CD8-positive, alpha-beta memory T cell (primary cell): ENCODE measurements around the gene CDR2. TPM values are rescaled to one million over a fixed set of nuclear protein-coding genes. Genes with fewer than 3 reads are reported as not detected.

Experiments used
- CTCF ChIA-PET: fragments of 350-600 bp; sonication (Branson Sonifier 250); formaldehyde crosslinking; loops from one replicate; lab custom pipeline; 2021; ENCODE audit warnings: antibody characterized with exemption; lab: Charles Lee
- POLR2A ChIA-PET: fragments of 350-600 bp; sonication (Branson Sonifier 250); formaldehyde crosslinking; loops from one replicate; lab custom pipeline; 2021; ENCODE audit warnings: antibody characterized with exemption; lab: Charles Lee
- DNase-seq, 5 donors: peaks; one replicate each; pipeline versions ENCODE4 v3.0.0 to v3.0.0-alpha.2; 2020 to 2022; ENCODE audit warnings: mixed read lengths in 1 of 5
- H3K27ac ChIP-seq: one replicate; pipeline ENCODE4 v1.7.0; 2013; ENCODE audit warnings: low read depth, mild to moderate bottlenecking, low read length, moderate library complexity
- H3K27me3 ChIP-seq: 2 replicates; pipeline ENCODE4 v1.7.0; 2013; ENCODE audit warnings: low read length, mild to moderate bottlenecking; ENCODE audit not compliant: insufficient read depth, poor library complexity, severe bottlenecking
- H3K36me3 ChIP-seq: 2 replicates; pipeline ENCODE4 v1.7.0; 2013; ENCODE audit warnings: mild to moderate bottlenecking, low read length, moderate library complexity; ENCODE audit not compliant: insufficient read depth
- H3K4me1 ChIP-seq: 2 replicates; pipeline ENCODE4 v1.7.0; 2013; ENCODE audit warnings: mild to moderate bottlenecking, low read length, moderate library complexity; ENCODE audit not compliant: insufficient read depth
- H3K4me3 ChIP-seq: 2 replicates; pipeline ENCODE4 v1.7.0; 2013; ENCODE audit warnings: mild to moderate bottlenecking, low read length
- H3K9me3 ChIP-seq: 2 replicates; pipeline ENCODE4 v1.7.0; 2013; ENCODE audit warnings: mild to moderate bottlenecking, low read length
- H3K27ac Mint-ChIP-seq, 8 donors: one replicate each; pipeline ENCODE4 v1.8.0; 2020 to 2021; ENCODE audit warnings: mixed read lengths in 8 of 8, mild to moderate bottlenecking in 6 of 8, inconsistent platforms in 3 of 8, moderate library complexity in 3 of 8
- H3K27me3 Mint-ChIP-seq, 2 donors: one replicate each; pipeline ENCODE4 v1.8.0; 2020 to 2021; ENCODE audit warnings: mixed read lengths in 2 of 2, mild to moderate bottlenecking in 1 of 2, moderate library complexity in 1 of 2
- H3K36me3 Mint-ChIP-seq, 3 donors: one replicate each; pipeline ENCODE4 v1.8.0; 2020 to 2021; ENCODE audit warnings: mixed read lengths in 3 of 3, inconsistent platforms in 1 of 3, mild to moderate bottlenecking in 1 of 3
- H3K4me1 Mint-ChIP-seq, 3 donors: one replicate each; pipeline ENCODE4 v1.8.0; 2020 to 2021; ENCODE audit warnings: mixed read lengths in 3 of 3, inconsistent platforms in 1 of 3, mild to moderate bottlenecking in 1 of 3
- H3K4me3 Mint-ChIP-seq, 7 donors: one replicate each; pipeline ENCODE4 v1.8.0; 2020 to 2021; ENCODE audit warnings: mixed read lengths in 7 of 7, mild to moderate bottlenecking in 6 of 7, moderate library complexity in 4 of 7, inconsistent platforms in 2 of 7
- H3K9me3 Mint-ChIP-seq, 5 donors: one replicate each; pipeline ENCODE4 v1.8.0; 2020 to 2022; ENCODE audit warnings: mixed read lengths in 5 of 5, mild to moderate bottlenecking in 3 of 5, moderate library complexity in 2 of 5, inconsistent platforms in 1 of 5
- polyA plus RNA-seq: library from polyadenylated mRNA; unstranded; fragments of 300-500 nt; fragmentation: Illumina TruSeq; gene quantifications from one replicate; pipeline ENCODE4 v1.2.3, GENCODE V29; 2021
- total RNA-seq, 2 experiments: library from RNA; stranded (reverse); gene quantifications; one replicate each; pipeline ENCODE4 v1.2.3, GENCODE V29; 2021

Gene CDR2
- total and polyA plus RNA-seq, 3 experiments from 2014 or later = 38.9 to 79.1 (median 41.2) TPM

DNA sequence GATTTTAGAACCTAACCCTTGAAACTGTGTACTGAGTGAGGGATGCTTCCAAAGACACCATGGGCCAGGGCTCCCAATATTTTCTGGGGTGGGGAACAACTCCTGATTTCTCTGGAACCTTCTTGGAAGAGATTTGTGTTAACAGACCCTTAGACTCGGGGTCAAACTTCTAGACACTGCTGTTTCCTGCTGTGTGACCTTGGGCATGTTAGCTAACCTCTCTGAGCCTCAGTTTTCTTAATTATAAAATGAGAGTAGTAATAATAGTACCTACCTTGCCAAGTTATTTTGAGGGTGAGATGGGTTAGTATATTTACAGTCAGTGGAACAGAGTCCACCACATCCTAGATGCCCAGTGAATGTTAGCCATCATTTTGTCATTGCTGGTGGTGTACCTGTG, 58.4 kb downstream of the CDR2 start:
- POLR2A ChIA-PET = no interaction called here
- peak overlapping the region in 1 of 8 donors; percentile 83 for H3K27ac Mint-ChIP-seq

DNA sequence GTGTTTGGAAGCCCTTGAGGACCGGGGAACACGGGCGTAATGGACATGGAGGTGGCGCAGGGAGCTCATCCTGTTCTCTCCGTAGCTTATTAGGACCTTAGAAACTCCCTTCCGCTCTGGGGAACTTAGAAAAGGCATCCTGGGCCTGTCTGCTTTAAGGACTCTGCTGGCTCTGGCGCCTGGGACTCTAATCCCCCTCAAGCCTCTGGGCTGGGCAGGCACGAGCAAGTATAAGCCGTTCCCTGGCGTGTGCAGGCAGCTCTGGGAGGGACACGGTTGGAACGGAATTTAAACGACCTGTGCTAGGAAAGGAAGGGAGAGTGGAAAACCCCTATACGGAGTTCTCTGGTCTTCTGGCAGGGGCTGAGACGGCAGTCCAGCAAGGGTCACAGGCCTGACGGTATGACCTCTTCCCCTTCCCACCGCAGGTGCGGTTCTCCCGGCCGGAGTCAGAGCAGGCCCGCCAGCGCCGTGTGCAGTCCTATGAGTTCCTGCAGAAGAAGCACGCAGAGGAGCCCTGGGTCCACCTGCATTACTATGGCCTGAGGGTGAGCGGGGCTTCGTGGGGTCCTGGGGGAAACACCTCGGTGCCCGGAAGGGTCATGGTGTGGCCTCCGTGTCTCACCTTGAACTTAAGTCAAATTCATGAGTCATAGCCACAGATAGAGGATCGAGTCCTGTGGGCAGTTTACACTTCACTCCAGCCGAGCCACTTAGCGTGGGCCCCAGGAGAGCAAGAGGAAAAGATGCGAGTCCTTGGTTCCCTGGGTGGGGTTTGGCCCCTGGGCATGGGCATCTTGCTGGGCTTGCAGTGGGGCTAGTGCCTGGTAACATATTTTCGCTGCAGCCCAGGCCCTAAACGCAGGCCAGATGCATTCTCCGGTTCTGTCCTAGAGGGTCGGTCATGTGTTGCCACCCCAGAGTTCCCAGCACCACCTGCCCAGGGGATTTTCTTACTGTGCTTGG, 59.5 kb downstream of the CDR2 start:
- no peak overlapping the region for H3K27ac ChIP-seq
- POLR2A ChIA-PET = no interaction called here
- no peak overlapping the region for H3K4me3 ChIP-seq
- CTCF ChIA-PET = no interaction called here
- H3K27me3 ChIP-seq = no peaks in the 10 kb centered on the region
- Mint-ChIP-seq H3K4me1 (no peaks in the 10 kb centered on the region), H3K36me3 (peaks cover 0 to 81% (median 28%) of the 10 kb centered on the region in 3 donors), H3K4me3 (no peak overlapping the region), H3K9me3 (no peaks in the 10 kb centered on the region), H3K27me3 (no peaks in the 10 kb centered on the region), H3K27ac (peak overlapping the region in 4 of 8 donors; percentile 25 to 93 (median 53))
- no peak for DNase-seq
- H3K36me3 ChIP-seq = peaks cover 56% of the 10 kb centered on the region
- no peaks in the 10 kb centered on the region for H3K9me3 ChIP-seq
- H3K4me1 ChIP-seq = no peaks in the 10 kb centered on the region

More for the DNA sequence above, 58.4 kb downstream of the CDR2 start:
- Histone ChIP-seq H3K9me3 (no peaks in the 10 kb centered on the region), H3K27me3 (no peaks in the 10 kb centered on the region), H3K4me1 (no peaks in the 10 kb centered on the region), H3K27ac (no peak overlapping the region), H3K36me3 (peaks cover 62% of the 10 kb centered on the region), H3K4me3 (no peak overlapping the region)
- Mint-ChIP-seq H3K4me3 (no peak overlapping the region), H3K4me1 (peaks cover under 1 to 4% (median 4%) of the 10 kb centered on the region in 3 donors), H3K9me3 (no peaks in the 10 kb centered on the region), H3K36me3 (peaks cover under 1 to 82% (median 34%) of the 10 kb centered on the region in 3 donors), H3K27me3 (no peaks in the 10 kb centered on the region)
- CTCF ChIA-PET = no interaction called here
- DNase-seq = no peak

DNA sequence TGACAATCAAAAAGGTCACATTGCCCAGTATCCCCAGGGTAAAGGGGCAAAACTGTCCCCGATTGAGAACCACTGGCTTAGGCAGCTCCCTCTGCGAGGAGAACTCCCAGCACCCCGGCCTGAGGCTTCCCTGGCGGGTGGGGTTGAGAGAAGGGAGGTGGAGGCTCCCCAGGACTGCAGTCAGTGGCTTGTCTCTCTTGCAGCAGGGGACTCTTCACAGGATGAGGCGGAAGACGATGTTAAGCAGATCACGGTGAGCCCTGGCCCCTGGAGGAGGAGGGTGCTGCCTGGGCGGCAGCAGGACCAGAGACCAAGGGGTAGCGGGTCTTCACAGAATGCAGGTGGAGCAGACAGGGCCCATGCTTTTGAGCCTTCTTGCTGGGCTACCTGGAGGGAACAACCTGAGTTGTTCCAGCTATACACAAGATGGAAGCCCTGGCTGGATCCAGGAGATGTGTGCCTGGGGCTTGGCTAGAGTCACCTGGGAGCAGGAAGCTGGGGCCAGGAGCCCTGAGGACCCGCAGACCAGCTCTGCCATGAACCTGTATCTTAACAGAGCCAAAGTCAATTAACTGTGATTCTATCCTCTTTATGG, 60.4 kb downstream of the CDR2 start:
- Histone ChIP-seq H3K4me1 (no peaks in the 10 kb centered on the region), H3K27ac (no peak overlapping the region), H3K36me3 (peaks cover 66% of the 10 kb centered on the region), H3K4me3 (no peak overlapping the region), H3K9me3 (no peaks in the 10 kb centered on the region), H3K27me3 (no peaks in the 10 kb centered on the region)
- CTCF ChIA-PET = no interaction called here
- Mint-ChIP-seq H3K27ac (peak overlapping the region in 2 of 8 donors; percentile 25 to 54), H3K36me3 (peaks cover 0 to 85% (median 25%) of the 10 kb centered on the region in 3 donors), H3K4me3 (no peak overlapping the region), H3K9me3 (no peaks in the 10 kb centered on the region), H3K27me3 (no peaks in the 10 kb centered on the region), H3K4me1 (no peaks in the 10 kb centered on the region)
- POLR2A ChIA-PET = no interaction called here
- DNase-seq = no peak

DNA sequence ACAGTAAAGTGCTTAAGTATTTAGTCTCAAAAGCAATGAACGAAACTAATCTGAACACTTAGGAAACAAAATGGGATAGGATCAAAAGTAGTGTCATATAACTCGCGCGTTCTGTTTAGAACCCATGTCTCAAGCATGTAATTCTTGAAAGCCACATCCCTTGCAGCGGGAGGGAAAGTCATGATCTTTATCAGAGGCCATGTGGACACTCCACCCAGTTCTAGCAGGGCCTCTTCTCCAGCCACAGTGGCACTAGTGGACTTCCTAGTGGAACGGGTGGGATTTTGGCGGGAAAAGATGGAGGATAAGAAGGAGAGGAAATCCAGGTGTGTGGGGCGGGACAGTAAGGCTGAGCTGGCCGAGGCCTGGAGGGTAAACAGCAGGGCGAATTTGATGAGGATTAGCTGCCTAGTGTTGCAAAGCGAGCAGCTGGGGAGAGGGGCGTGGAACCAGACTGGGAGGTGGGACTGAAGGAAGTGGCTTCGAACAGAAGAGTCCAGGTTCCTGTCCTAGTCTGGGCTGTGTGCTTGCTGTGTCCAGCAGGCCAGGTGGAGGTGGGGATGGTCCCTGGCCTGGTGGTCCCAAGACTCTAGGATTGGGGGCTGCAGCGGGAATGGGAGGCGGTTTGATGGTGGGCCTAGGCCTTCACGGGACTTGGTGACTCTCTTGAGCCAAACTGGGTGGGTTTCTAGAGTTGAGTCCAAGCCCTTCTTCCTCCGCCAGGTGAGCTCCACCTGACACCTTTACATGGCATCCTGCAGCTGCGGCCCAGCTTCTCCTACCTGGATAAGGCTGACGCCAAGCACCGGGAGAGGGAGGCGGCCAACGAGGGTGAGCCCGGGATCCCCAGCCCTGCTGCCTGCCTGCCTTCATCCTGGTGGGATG, 61.3 kb downstream of the CDR2 start:
- Histone ChIP-seq H3K9me3 (no peaks in the 10 kb centered on the region), H3K27ac (no peak overlapping the region), H3K36me3 (peaks cover 69% of the 10 kb centered on the region), H3K4me3 (no peak overlapping the region), H3K27me3 (no peaks in the 10 kb centered on the region), H3K4me1 (no peaks in the 10 kb centered on the region)
- ChIA-PET CTCF (interaction anchor here (1.2 kb wide), 1 partner anchor 13 kb away, joined by 3 read pairs; no protein-coding TSS in a partner anchor), POLR2A (no interaction called here)
- Mint-ChIP-seq H3K27me3 (no peaks in the 10 kb centered on the region), H3K36me3 (peaks cover 0 to 86% (median 23%) of the 10 kb centered on the region in 3 donors), H3K4me3 (peak overlapping the region in 1 of 7 donors; percentile 26), H3K4me1 (no peaks in the 10 kb centered on the region), H3K9me3 (no peaks in the 10 kb centered on the region), H3K27ac (peak overlapping the region in 6 of 8 donors; percentile 25 to 76 (median 37))
- DNase-seq = no peak

DNA sequence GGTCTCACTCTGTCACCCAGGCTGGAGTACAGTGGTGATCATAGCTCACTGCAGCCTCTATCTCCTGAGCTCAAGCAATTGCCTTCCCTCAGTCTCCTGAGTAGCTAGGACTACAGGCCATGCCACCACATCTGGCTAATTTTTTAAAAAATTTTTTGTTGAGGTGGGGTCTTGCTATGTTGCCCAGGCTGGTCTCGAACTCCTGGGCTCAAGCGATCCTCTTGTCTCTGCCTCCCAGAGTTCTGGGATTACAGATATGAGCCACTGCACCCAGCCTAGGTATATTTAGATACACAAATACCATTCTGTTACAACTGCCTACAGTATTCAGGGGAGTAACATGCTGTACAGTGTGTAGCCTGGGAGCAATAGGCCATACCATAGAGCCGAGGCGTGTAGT, 62.9 kb downstream of the CDR2 start:
- Mint-ChIP-seq H3K27me3 (no peaks in the 10 kb centered on the region), H3K36me3 (peaks cover 0 to 90% (median 20%) of the 10 kb centered on the region in 3 donors), H3K9me3 (no peaks in the 10 kb centered on the region), H3K4me3 (no peak overlapping the region), H3K4me1 (no peaks in the 10 kb centered on the region), H3K27ac (peak overlapping the region in 1 of 8 donors; percentile 63)
- ChIA-PET POLR2A (no interaction called here), CTCF (interaction anchor here (0.6 to 1.5 kb wide), 2 partner anchors 11 to 753 kb away, joined by 3 to 6 read pairs; no protein-coding TSS in a partner anchor)
- H3K27ac ChIP-seq = no peak overlapping the region
- H3K27me3 ChIP-seq = no peaks in the 10 kb centered on the region
- H3K36me3 ChIP-seq = peaks cover 75% of the 10 kb centered on the region
- H3K9me3 ChIP-seq = no peaks in the 10 kb centered on the region
- no peaks in the 10 kb centered on the region for H3K4me1 ChIP-seq
- DNase-seq = no peak
- H3K4me3 ChIP-seq = no peak overlapping the region

DNA sequence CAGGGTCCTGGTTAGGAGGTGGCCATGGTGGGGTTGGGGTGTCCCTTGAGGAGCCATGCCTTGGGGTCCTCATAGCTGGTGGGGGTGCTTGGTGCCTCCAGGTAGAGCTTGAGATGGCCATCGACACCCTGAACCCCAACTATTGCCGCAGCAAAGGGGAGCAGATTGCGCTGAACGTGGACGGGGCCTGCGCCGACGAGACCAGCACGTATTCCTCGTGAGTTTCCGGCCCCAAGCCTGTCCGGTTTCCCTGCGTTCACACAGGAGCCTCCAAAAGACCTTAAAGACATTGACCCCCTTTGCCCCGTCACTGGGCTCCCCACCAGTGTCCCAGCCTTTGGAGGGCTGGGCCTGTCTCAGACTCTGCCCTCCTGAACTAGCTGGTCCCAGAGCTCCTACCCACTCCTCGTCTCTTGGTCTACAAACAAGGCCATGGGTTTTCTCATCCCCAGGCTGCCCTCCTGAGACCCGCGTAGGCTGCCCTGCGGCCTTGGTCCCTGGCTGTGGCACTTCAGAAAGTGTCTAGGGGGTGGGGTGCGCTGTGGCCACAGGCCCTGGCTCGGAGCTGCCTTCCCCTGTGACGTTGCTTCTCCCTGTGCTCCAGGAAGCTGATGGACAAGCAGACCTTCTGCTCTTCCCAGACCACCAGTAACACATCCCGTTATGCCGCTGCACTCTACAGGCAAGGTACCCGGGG, 65.4 kb downstream of the CDR2 start:
- ChIA-PET CTCF (interaction anchor here (1.2 kb wide), 1 partner anchor 9 kb away, joined by 3 read pairs; no protein-coding TSS in a partner anchor), POLR2A (no interaction called here)
- Mint-ChIP-seq H3K36me3 (peaks cover 0 to 92% (median 17%) of the 10 kb centered on the region in 3 donors), H3K4me3 (no peak overlapping the region), H3K4me1 (peaks cover 0 to 4% (median 0%) of the 10 kb centered on the region in 3 donors), H3K27ac (peak overlapping the region in 3 of 8 donors; percentile 29 to 75 (median 46)), H3K27me3 (no peaks in the 10 kb centered on the region), H3K9me3 (no peaks in the 10 kb centered on the region)
- no peaks in the 10 kb centered on the region for H3K27me3 ChIP-seq
- H3K4me1 ChIP-seq = no peaks in the 10 kb centered on the region
- H3K36me3 ChIP-seq = peaks cover 76% of the 10 kb centered on the region
- no peak overlapping the region for H3K27ac ChIP-seq
- H3K4me3 ChIP-seq = no peak overlapping the region
- H3K9me3 ChIP-seq = no peaks in the 10 kb centered on the region
- no peak for DNase-seq

DNA sequence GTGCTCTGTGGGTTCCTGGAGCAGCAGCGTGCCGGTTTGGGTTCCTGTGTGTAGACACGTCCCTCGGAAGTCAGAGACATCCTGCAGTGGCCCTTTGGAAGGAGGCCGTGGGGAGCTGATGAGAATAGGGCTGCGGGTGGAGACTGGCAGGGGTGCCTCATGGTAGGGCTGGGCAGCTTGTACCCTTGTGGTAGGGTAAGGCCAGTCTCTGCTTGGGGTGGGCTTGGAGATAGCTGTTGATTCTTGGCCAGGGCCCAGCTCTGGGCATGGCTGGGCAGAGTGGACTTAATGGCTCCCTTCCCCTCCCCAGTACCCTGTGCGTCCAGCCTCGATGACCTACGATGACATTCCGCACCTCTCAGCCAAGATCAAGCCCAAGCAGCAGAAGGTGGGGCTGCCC, 66.6 kb downstream of the CDR2 start:
- Histone ChIP-seq H3K4me3 (no peak overlapping the region), H3K27me3 (no peaks in the 10 kb centered on the region), H3K27ac (no peak overlapping the region), H3K9me3 (no peaks in the 10 kb centered on the region), H3K4me1 (no peaks in the 10 kb centered on the region), H3K36me3 (peaks cover 67% of the 10 kb centered on the region)
- POLR2A ChIA-PET = interaction anchor here (0.5 kb wide), 1 partner anchor 14 kb away, joined by 3 read pairs; no protein-coding TSS in a partner anchor
- Mint-ChIP-seq H3K36me3 (peaks cover 0 to 90% (median 16%) of the 10 kb centered on the region in 3 donors), H3K4me3 (no peak overlapping the region), H3K4me1 (peaks cover 4 to 10% (median 5%) of the 10 kb centered on the region in 3 donors), H3K27me3 (no peaks in the 10 kb centered on the region), H3K27ac (no peak overlapping the region), H3K9me3 (no peaks in the 10 kb centered on the region)
- DNase-seq = no peak
- CTCF ChIA-PET = interaction anchor here (0.8 to 1.2 kb wide), 3 partner anchors 11 to 13 kb away, joined by 3 to 4 read pairs (median 4); partner anchors contain the start of gene POLR3E
